IPS-NIHi11 (cell line): ENCODE results near the gene CPEB1.
"Not testable (repeated sequence)": the region's sequence is repeated elsewhere in the genome, so short reads cannot be mapped to it uniquely, and the experiment has no call there.

Experiments used
- DNase-seq: peaks from one replicate; pipeline ENCODE4 v3.0.0; 2012; ENCODE audit warnings: mixed read lengths, low spot score

The CPEB1 gene

DNA sequence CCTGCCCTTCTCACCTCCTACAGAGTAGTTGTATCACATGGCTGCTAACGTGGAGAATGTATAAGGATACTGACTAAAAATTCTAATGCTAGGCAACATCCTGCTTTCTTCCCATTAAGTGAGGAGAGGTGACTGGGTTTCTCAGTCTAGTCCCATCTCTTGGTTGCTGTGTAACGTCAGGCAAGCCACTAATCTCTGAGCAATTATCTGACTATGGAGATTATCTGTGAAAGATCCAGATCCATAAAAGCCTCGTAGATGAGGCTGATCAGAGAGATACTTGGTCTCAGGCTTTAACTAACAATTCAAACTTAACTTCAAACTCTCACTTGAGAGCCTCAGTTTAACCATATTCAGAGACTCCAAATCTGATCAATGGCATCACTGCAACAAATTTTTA lies 102.2 kb downstream of the CPEB1 start:
- no peak for DNase-seq

- no peak for DNase-seq
These were observed 102.7 kb downstream of the CPEB1 start for GRCh38 chr15:82544431-82544830.

DNA sequence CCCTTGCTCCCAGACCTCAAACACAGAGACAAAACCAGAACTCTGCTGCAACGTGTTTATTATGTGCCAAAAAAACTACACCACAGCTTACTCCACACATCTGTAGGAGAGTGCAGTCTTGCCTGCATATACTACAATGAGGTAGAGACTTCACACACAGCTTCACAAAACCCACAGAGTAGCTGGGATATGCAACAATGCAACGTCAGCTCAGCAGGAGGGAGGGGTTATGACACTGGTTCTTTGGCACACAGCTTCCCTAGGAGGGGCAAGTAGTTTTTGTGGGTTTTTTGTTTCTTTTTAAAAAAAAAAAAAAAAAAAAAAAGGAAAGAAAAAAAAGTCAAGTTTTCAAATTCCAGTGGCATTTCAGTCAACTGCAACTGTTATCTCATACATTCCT lies 104.0 kb downstream of the CPEB1 start:
- peak; percentile 39 for DNase-seq

DNA sequence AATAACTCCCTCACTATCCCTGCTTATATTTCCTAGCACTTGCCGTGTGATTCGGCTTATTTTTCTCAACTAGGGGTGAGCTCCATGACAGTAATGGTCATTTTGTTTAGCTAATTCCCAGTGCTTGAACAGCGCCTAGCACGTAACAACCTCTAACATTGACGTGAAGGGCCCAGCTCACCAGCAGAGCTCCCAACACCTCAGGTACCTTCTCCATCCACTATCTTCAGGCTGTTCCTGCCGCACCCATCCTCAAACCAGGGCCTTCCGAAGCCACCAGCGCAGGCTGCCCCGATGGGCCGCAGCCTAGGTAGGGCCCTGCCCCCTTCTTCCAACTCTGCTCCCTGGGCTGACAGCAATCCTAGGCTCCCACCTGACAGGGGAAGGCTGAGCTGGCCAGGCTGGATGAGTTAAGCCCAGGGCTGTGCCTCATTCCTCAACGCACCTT lies 106.2 kb downstream of the CPEB1 start:
- peak; percentile 45 for DNase-seq

DNA sequence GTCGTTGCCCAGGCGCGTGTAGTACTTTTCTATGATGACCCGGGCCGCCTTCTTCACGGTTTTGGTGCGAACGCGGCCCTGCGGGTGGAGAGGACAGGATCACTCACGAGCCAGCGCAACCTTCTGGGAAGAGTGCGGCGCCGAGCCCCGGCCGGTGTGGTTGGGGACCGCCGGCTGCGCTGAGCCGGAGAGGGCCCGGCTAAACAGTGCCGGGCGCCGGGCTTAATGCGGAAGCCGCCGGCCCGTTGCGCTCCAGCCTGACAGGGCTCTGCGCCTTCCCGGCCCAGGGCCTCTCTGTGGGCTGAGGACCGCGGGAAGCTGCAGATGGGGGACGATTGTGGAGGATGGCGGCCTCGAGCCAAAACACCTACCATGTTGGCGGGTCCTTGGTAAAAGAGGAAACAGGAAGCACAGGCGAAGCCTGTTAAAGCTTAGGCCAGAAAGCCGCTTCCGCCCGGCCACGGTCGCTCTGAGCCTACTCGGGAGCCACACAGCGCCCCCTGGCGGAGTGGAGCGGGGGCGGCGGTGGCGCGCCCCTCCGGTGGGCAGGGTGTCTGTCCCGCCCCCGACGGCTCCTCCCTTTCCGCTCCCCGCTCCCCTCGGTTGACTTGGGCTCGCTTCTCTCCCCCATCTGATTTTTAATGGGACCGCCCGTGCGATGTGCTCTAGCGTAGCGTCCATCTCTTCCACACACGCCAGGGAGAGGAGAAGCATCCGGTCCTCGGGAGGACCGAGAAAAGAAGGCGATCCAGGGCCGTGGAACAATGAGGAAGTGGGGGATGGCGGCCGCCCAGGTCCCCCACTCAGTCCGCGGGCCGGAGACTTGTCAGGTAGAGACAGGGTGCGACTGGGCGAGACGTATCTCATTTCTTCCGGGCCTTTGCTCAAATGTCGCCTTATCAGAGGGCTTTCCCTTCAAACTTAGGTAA lies 106.8 kb downstream of the CPEB1 start, which contains the start of gene RPS17:
RPS17 (minus strand) TSS at position 403 of the 929 bp plus-strand sequence; CDS start at position 374, 29 bp downstream.
- peak; percentile 99 for DNase-seq

DNA sequence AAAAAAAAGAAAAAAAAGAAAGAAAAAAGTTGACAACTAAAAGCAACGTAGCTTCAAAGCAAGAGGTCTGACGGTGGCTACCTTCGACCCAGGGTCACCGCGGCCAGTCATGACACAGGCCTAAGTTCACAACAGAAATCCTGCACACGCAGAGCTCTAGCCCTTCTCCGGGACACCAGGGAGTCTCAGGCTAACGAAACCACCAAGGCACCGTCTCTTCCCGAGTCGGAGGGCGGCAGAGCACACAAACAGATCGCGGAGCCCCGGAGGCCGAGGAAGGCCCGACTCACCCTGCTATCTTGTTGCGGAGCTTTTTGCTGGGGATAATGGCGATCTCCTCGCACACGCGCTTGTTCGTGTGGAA lies 107.5 kb downstream of the CPEB1 start:
- no peak for DNase-seq

GRCh38 chr15:82538961-82539690 lies 108.0 kb downstream of the CPEB1 start:
- no peak for DNase-seq

- DNase-seq: no peak
These were observed 109.7 kb downstream of the CPEB1 start for GRCh38 chr15:82537351-82537908.

GRCh38 chr15:82536409-82537350 lies 110.5 kb downstream of the CPEB1 start:
- DNase-seq: no peak

DNA sequence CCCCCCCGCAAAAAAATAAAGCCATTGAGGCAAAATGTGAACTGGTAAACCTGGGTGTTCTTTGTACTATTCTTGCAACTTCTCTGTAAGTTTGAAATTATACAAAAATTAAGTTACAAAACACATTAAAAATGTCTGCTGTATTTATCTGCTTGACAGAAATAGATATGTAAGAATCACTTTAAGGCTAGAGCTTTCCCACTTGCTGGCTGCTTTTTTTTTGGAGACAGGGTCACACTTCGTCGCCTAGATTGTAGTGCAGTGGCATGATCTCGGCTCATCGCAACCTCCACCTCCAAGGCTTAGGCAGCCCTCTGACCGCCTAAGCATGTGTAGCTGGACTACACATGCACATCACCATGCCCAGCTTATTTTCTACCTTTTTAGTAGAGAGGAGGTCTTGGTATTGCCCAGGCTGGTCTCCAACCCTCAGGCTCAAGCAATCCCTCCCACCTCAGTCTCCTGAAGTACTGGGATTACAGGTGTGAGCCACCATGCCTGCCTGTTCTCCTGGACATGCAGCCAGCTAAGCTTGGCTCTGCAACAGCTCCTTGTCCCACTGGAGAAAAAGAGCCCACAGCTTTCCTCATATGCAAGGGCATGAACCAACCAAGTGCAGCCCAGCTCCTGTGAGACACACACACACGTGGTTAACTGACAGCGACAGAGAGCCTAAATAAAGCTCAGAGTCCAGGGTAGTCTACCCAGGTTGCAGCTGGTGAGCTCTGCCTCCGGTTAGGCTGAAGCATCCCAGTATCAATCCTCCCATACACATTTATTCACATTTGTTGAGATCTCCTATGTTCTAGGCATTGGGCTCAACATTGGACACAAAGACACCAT lies 111.4 kb downstream of the CPEB1 start:
- no peak for DNase-seq

- DNase-seq: not testable (repeated sequence)
These were observed 112.0 kb downstream of the CPEB1 start for GRCh38 chr15:82535151-82535550.

- not testable (repeated sequence) for DNase-seq
These were observed 112.7 kb downstream of the CPEB1 start for GRCh38 chr15:82534457-82534861.

DNA sequence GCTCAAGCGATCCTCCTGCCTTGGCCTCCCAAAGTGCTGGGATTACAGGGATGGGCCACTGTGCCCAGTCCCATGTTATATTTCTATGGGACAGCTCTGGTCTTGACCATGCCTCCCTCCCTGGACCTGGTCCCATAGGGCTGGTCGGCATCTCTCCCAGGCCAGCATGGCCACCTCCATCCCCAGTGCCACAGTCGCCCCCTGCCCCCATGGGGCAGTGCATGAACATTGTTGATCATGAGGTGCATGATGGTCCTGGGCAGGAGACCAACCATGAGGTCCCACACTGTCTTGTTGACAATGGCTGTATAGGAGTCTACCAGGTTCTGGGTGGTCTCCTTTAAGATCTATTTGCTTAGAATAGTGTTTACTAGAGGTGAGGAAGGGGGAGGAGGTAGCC lies 113.4 kb downstream of the CPEB1 start:
- DNase-seq: no peak

GRCh38 chr15:82532991-82533481 lies 114.1 kb downstream of the CPEB1 start:
- DNase-seq: no peak

DNA sequence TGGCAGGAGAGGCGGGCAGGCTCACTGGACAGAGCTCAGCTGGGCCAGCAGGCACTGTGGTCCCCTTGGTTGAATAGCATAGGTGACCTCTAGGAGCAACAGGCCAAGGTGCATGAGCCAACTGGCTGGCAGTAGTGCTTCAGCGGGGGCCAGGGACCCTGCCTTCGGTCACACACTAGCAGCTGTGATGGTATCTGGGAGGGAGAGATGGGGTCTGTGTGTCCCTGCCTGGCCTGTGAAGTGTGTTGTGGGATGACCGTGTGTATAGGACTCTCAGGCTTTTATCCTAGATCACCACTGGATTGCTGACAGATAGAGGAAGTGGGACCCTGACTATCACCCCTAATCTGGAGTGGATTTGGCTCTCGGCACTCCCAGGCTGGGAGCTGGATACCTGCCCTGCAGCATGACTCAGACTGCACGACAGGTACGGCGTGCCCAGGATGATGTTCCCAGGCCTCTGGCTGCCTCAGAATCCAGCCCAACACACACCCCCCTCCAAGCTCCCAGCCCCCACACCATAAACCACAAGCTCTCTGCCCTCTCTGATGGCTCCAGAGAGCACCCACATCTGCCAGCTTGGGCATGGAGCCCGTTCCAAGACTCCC lies 114.7 kb downstream of the CPEB1 start:
- no peak for DNase-seq

DNA sequence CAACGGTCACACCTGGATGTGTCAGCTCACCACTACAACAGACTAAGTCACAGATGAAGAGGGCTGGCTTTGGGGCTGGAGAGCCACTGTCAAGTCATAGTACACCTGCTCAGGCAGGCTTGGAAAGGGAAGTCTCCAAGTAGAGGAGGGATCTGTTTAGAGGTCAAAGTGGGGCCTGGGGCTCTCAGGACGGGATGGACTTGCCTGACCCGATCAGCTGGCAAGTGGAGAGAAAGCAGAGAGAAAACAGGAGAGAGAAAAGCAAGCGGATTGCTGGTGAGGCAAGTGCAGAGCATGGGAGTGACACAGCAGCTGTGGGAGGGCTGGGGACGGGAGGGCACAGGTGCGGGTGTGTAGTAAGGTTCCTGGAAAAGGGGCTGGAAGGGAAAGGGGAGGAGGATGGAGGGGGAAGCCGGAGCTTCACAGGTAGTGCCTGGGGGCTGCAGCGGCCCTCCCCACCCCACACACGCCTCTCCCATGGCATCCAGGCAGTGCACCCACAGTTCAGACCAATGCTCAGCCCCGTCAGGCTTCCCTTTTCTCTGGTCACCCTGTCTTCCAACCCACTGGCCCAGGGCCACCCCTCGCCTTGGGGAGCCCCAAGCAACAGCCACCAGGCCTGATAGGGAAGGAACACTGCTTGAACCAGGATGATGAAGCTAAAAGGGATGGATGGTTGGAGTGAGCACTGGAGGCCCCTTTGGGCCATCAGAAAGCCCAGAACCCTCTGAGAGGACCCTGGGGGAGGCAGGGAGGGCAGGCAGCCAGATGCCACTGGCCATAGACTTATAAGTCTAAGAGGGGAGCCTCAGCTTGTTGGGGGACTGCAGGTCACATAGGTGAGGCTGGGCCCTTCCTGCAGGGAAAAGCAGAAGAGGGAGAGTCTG lies 115.4 kb downstream of the CPEB1 start:
- no peak for DNase-seq

- peak; percentile 70 for DNase-seq
These were observed 116.4 kb downstream of the CPEB1 start for GRCh38 chr15:82530606-82531379.

DNA sequence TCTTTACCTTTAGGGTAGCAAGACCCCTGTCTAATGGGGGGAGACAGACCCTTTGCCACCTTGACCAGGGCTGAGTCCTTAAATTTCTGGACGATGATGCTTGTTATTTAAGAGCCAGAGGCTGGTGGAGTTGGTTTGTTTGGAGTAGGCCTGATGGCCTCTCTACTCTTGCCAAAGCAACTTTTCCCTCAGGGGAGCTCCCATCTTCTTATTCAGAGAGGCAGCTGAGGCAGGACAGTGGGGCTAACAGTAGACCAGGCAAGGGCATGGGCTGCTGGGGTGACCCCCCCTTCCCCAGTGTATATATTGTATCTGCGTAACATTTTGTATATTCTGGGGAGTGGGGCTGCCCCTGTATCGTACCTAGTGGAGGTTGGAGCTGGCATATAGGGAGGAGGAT lies 117.2 kb downstream of the CPEB1 start:
- no peak for DNase-seq
